Stimulated activated CD4-positive, alpha-beta T cell treated with anti-CD3 and anti-CD28 coated beads, Interleukin-15, amount 100 ng/mL, for 48 hours (primary cell): Measurements from ENCODE around the gene DLGAP4.
"Not testable (repeated sequence)": the region's sequence is repeated elsewhere in the genome, so short reads cannot be mapped to it uniquely, and the experiment has no call there.

Source experiments
- DNase-seq, 2 donors: peaks; one replicate each; pipeline ENCODE4 v3.0.0-alpha.2; 2020; ENCODE audit warnings: low read depth in 2 of 2

DLGAP4 gene

DNA sequence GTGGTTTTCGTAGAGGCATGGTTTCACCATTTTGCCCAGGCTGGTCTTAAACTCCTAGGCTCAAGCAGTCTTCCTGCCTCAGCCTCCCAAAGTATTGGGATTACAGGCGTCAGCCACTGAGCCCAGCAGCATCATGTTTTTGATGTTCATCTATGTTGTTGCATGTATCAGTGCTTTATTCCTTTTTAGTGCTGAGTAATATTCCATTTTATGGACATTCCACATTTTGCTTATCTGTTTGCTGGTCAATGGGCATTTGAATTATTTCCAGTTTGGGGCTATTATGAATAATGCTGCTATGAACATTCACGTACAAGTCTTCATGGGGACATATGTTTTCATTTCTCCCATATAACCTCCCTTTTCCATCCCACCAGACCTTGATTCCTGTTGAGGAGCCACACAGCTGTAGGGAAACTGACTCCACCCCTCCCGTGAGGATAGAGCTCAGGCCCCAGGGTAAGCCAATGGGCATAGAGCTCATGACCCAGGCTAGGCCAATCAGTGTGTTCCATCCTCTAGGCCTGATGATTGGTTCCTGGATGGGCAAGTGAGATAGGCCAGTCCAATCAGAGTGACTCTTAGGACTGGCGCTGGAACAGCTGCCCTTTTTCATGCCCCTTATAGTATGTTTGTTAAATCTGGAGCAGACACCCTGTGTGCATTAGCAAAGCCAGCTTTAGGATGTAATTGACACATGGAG lies 49.5 kb downstream of the DLGAP4 start:
- no peak for DNase-seq

DNA sequence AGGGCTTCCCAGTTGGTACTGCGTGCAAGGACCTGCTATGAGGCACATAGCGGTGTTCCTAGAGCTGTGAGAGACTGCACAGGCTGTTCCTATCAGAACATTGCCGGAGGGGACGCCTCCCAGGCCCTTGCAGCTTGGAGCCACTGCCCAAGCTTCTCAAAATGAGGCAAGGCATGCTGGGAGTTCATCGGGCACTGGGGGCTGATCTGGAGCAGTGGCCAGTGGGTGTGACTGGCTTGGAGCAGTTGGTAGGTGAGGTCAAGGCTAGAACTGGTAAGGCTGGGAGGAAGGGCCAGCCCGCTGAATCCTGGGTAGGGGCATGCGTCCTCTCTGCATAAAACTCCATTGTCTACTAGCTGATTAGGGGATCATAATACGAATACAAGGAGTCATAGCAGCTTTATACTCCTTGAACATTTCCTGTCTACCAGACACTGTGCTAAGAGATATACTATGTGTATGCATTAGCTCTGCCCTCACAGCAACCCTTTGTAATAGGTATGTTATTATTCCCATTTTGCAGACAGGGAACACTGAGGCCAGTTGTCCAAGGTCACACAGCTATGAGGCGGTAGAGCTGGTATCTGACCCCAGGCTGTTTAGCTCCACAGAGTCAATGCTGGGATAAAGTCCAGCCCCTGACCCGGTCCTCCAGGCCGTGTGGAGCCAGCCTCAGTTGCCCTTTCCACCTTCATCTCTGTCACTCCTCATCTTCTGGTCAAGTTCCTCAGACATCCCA lies 53.7 kb downstream of the DLGAP4 start:
- DNase-seq = no peak

DNA sequence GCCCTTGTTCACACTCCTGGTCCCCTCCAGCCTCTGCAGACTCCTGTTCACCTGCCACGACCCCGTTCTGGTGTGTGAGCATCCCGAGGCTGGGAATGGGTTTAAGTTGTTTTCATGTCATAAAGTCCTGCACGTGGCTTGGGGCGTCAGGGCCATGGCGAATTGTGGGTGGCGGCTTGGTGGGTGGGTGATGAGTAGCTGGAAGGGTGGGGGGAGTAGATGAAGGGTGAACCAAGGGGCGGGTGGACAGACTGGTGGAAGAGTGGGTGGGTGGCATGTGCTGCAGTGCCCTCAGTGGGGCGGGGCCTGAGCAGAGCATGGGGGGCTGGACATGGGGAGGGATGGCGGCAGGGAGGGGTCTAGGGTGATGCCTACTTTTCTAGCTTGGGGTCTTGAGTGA lies 54.3 kb downstream of the DLGAP4 start:
- DNase-seq = no peak

DNA sequence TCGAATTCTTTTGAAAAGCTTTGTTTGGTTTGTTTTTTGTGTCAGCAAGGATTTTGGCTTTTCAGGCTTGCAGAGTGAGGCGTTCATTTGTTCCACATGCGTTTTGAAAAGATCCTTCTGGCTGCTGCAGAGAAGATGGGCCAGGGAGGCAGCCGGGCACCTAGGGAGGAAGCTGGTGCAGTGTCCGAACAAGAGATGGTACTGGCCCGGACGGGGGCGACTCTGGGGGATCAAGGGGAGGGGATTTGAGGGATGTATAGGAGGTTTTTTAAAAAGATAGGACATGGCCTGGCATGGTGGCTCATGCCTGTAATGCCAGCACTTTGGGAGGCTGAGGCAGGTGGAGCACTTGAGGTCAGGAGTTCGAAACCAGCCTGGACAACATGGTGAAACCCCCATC lies 55.3 kb downstream of the DLGAP4 start:
- DNase-seq = no peak

DNA sequence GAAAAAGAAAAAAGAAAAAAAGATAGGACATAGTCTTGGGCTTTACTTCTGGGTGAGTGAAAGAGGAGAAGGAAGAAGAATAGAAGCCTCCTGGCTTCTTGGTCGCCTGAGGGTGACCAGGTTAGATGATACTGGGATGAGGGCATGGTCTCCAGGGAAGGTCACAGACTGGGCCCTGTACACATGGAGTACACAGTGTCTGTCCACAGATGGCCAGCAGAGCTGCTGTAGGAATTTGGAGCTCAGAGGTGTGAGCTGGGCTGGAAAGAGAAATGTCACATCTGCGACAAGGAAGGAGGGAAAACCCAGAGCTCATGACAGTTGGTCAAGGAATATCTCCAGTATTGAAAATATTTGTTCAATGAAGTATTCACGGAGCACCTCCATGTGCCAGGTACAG lies 56.1 kb downstream of the DLGAP4 start:
- no peak for DNase-seq

DNA sequence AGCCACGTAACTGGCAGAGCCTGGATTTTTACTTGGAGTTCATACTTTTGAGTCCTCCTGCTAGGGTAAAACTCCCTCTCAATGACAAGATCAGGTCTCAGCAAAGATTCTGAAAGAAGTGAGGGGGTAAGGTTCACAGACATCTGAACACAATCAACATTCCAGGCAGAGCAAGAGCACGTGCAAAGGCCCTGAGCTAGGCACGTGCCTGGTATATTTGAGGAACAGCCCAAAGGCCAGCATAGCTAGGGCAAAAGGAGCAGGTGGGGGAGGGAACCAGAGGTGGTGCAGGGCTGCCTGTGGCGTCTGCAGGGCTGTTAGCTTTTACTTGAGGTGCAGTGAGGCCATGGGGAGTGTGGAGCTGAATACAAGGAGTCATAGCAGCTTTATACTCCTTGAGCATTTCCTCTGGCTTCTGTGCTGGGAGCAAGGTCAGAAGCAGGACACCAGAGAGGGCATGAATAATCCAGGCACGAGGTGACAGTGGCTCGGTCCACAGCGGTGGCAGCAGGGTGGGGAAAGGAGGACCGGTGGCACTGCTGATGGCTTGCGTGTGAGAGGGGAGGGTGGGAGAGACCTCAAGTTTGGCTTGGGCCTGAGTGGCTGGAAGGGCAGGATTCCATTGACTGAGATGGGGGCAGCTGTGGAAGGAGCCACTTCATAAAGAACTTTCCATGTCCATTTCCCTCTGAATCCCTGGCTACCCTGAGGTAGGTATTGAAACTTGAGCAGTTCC lies 57.0 kb downstream of the DLGAP4 start:
- no peak for DNase-seq

DNA sequence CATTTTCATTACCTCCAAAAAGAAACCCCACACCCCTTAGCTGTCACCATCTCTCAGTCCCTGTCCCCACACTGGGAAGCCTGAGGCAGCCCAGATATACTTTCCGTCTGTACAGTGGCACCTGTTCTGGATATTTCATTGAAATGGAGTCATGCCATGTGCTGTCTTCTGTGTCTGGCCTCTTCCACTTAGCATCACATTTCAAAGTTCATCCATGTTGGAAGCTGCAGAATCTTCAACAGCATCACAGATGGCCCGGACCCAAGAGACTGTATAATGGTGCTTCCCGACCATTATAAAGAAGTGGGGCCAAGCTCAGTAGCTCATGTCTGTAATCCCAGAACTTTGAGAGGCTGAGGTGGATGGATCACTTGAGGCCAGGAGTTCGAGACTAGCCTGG lies 58.4 kb downstream of the DLGAP4 start:
- no peak for DNase-seq

DNA sequence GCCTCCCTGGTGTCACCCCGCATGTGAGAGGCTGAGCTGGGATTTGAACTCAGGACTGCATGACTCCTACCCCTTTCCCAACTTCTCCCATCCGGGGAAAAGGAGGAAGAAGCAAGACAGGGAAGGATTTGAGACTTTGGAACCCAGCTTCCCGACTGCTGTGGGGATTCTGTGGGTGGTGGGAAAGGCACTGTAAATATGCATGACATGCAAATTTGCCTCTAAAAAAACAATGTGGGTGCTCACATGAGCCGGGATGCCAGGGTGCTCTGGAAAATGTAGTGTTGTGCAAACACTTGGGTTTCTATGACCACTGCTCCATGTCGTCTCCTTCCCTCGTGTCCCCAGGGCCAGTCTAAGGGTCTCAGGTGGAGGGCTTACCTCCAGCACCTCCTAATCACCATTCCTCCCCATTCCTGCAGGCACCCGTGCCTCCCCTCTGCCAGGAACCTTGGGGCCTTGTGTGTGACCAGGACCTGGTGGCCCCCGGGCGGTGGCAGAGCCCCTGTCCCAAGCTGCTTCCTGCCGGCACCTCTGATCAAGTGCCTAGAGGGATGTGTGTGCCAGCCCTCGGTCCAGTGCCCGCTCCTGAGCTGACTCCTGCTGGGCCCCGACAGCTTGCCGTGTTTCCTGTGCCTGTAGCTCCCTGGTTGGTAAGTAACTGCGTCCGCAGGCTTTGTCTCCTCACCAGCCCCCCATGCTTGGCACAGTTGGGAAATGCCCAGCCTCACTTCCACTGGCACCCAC lies 60.7 kb downstream of the DLGAP4 start:
- no peak for DNase-seq

DNA sequence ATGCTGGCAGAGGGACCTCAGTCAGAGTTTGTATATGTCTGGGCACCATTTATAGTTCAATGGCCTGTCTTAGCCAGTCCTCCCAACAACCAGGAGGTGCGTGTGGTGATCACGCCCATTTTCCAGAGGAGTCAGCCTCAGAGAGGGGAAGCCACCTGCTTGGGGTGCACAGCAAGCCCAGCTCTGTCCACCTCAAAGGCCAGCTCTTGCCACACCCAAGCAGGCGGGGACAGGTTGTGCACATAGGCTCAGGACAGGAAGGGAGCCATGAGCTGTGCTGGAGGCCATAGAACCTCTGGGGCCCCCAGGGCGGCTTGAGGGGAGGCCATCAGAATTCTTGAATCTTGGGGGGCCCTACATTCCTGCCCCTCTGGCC lies 61.2 kb downstream of the DLGAP4 start:
- no peak for DNase-seq

DNA sequence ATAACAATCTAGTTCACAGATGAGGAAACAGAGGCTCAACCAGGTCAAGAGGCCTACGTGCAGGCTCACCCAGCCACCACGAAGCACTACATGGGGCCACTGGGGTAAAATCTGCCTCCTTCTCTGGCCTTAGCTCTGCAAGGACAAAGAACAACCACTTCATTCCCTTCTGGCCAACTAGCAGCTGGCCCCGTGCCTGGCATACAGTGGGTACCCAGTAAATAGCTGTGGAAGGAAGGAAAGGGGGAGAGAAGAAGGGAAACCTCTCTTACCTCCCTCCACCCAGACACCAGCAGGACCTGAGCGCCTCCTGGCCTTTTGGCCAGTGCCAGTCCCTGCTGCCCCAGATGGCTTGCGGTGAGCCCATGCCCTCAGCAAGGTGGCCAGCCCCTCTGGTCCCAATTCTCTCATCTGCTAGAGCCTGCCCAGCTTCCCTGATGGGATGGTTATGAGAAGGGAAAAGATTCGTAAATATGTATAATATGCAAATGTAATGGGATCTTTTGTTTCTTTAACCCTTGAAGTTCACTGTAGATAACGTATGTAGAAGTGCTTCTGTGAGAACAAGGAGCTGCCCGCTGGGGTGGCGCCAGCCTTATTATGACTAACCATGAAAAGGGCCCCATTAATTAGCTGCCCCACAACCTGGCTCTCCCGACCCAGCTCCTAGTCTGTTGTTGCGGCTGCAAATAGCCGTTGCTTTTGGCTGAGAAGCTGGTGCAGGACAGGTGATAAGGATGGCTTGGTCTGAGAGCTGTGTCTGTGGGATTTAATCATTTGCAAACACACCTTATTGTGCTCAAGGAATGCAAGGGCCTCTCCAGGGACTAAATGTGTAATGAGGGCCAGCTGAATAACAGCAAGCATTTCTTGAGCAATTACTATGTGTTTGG lies 62.0 kb downstream of the DLGAP4 start:
- DNase-seq = no peak

DNA sequence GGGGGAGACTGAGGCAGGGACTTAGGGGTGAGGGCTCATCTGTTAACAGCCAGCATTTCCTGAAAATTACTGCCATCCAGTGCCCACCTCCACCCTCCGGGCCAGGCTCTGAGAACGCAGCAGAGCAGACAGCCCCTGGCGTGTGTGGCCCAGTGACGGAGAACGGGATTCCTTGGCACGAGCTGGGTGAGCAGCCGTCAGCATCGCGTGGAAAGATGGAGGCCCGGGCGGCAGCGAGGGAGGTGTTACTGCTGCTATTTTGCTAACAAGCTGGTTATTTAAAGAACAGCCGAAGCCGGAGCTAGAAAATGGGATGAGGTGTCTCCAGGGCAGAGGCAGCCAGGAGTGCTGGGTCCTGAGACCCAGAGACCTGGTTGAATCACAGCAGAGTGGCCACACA lies 62.7 kb downstream of the DLGAP4 start:
- DNase-seq = no peak

DNA sequence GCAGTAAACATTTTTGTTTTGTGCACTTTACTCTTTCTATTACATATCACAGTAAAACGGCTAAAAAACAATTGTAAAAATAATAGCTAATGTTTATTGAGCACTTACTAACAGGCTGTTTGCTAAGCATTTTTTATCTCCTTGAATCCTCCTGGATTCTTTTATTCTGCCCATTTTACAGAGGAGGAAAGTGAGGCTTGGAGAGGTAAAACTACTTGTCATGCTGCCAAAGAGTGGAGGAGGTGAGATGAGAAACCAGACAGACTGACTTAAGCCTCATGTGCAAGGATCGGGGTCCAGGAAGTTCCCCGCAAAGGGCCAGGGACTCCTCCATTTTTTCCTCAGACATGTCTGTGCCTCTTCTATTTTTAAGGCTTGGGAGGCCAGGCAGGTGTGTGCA lies 63.6 kb downstream of the DLGAP4 start:
- DNase-seq = no peak

DNA sequence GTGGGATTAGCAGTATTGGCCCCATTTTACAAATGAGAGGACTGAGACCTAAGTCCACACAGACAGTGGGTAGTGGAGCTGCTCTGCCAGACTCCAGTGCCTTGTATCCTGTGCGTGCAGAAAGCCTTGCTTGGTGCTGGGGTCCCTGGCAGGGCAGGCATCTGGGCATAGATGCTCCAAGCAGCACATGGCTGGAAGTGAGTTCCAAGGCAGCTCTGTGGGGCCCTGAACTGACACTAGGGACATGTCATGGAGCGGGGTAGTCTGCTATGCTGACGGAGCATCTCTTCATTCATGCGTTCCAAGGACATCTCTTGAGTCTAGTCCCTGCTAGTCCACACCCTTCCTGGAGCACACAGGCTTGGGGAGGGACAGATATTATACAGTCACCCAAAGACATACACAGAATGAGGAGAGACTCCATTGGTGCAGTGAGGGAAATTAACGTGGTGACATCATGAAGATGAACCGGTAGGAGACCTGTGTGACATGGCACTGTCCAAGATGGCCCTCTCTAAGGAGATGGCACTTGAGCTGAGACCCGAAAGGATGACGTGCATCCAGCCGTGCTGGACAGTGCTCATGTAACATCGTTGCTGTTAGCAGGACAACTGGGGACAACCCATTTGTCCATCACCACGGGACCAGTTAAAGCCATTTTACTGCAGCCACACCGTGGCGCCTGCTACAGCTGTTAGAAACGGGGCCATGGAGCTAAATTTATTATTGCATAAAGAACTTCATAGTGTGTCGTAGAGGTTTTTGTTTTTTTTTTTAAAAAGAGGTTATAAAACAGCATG lies 65.1 kb downstream of the DLGAP4 start:
- DNase-seq = no peak

DNA sequence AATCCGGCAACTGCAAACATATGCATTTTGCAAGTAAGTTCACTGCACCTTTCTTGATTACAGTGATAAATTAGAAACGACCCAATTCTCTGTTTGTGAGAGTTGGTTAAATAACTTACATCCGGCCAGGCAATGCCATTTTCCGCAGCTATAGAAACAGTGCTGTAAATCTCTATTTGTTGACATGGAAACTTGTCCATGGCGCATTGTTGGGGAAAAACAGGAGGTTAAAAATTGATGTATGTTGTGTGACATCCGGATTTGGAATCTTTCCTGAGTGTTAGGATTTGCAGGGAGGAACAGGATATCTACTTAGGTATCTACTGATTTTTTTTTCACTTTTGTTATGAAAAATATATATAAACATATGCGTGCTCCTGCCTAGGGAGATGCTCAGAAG lies 66.5 kb downstream of the DLGAP4 start:
- DNase-seq = no peak

DNA sequence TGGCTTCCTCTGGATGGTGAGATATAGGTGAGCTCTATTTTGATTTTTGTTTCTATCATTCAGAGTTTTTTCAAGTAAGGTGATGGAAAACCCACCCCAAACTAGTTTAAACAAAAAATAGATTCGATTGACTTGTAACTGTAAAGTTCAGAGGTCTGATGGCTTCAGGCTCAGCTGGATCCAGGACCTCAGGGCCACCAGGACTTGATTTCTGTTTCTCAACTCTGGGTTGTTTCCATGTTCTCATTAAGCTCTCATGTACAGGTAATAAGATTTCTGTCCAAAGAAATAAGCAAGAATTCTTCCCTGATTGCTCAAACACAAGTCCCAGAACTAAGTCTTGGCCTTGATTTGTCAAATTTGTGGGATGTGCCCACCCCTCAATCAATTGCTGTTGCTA lies 67.0 kb downstream of the DLGAP4 start:
- no peak for DNase-seq

DNA sequence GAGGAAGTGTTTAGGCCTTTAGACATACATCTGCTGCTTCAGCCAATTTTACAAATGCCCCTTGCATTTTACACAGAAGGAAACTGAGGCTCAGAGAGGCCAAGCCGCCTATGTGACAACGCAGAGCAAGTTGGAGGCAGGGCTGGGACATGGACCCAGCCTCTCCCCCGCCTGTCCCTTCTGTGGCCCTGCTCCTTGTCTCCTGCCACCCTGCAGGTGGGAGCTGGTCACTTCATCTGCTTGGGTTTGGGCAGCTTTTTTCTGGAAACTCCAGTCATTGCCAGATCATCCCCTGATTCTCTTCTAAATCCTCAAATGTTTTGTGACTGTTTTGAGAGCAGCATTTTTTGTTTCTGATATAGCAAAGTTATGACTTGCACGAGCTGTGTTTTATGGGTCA lies 68.9 kb downstream of the DLGAP4 start:
- no peak for DNase-seq

DNA sequence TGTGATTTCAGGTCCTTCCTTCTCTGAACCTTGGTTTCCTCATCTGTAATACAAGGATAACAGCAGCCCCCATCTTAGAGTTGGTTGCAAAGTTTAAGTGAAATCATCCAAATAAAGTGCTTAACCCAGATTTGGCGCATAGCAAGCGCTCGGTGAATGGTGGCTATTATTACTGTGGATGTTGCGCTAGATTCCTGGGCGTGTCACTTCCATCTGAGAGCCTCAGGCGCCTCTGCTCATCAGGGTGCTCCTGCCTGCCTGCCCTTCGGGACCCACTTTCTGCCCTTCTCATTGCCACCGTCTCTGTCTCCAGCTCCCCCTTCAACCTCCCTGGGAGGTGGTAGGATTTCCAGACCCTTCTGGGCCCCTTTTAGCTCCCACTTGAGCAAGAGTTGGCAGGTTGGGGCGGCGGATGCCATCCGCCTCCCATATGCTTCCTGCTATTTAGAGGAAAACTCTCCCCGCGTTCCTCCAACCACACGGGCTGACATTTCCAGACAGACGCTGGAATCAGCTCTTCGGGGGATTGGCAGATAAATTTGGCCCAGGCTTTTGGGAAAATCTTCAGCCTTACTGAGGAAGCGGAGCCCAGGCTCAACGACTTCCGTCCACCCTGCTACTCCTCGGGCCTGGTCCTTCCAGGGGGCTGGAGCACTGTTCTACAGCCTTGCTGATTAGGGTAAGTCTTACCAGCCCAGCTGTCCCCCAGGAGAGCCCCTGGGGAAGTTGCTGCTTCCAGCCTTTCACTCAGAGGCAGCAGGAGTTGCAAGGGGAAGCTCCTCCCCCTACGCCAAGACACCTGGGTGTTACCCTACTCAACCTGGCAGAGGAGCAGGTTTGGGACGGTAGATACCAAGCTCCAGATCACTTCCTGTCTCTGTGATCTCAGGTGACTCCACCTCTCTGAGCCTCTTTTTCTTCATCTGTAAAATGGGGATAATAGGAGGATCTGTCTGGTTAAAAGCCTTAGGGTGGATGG lies 71.5 kb downstream of the DLGAP4 start:
- DNase-seq = no peak

DNA sequence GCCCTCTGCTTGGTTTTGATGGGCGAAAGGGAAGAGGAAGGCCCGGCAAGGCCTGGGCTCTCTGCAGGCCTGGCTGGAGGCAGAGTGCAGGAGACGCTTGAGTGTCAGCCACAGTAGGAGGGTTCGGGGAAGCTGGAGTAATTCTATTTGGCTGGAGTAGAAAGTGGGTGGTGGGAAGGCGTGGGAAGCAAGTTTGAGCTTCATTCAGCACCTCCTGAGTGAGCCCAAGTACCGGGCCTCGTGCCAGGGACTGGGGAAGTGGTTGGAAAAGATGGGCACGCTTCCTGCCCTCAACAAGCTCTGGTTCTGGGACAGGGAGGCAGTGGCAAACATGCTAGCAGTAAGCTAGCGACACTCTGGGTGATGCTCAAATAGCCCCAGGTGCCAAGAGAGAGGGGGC lies 72.5 kb downstream of the DLGAP4 start:
- DNase-seq = no peak

DNA sequence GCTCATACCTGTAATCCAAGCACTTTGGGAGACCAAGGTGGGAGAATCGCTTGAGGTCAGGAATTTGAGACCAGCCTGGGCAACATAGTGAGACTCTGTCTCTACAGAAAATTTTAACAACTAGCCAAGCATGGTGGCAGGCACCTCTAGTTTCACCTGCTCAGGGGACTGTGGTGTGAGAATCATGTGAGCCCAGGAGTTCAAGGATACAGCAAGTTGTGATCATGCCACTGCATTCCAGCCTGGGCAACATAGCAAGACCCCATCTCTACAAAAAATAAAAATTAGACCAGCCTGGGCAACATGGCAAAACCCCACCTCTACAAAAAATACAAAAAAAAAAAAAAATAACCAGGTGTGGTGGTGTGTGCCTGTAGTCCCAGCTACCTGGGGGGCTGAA lies 73.8 kb downstream of the DLGAP4 start:
- DNase-seq = not testable (repeated sequence)
